ENCODE data around the gene NOL4L.
"Not testable (repeated sequence)": the region's sequence is repeated elsewhere in the genome, so short reads cannot be mapped to it uniquely, and the experiment has no call there.

The NOL4L gene

GRCh38 chr20:32468313-32468640 lies 116.9 kb downstream of the NOL4L start:
- DNase-seq, result no peak

- no peak for DNase-seq
Measured at GRCh38 chr20:32467506-32468312, 117.4 kb downstream of the NOL4L start.

GRCh38 chr20:32466739-32467505 lies 118.2 kb downstream of the NOL4L start:
- DNase-seq, result no peak

GRCh38 chr20:32465901-32466675 lies 119.0 kb downstream of the NOL4L start:
- not testable (repeated sequence) for DNase-seq

- no peak for DNase-seq
Measured at GRCh38 chr20:32465092-32465900, 119.8 kb downstream of the NOL4L start.

- no peak for DNase-seq
Measured at GRCh38 chr20:32464401-32465091, 120.6 kb downstream of the NOL4L start.

GRCh38 chr20:32463642-32464400 lies 121.3 kb downstream of the NOL4L start:
- no peak for DNase-seq

- no peak for DNase-seq
Measured at GRCh38 chr20:32462900-32463641, 122.1 kb downstream of the NOL4L start.

GRCh38 chr20:32461836-32462600 lies 123.1 kb downstream of the NOL4L start:
- no peak for DNase-seq

- no peak for DNase-seq
Measured at GRCh38 chr20:32460683-32461320, 124.3 kb downstream of the NOL4L start.

- no peak for DNase-seq
Measured at GRCh38 chr20:32460231-32460630, 124.9 kb downstream of the NOL4L start.

- DNase-seq, result no peak
Measured at GRCh38 chr20:32458837-32459220, 126.3 kb downstream of the NOL4L start.

- no peak for DNase-seq
Measured at GRCh38 chr20:32458061-32458836, 126.9 kb downstream of the NOL4L start.

- no peak for DNase-seq
Measured at GRCh38 chr20:32457479-32457986, 127.6 kb downstream of the NOL4L start.

- peak in 1 of 2 experiments; percentile 24 for DNase-seq
Measured at GRCh38 chr20:32456869-32457478, 128.2 kb downstream of the NOL4L start.

- DNase-seq, result no peak
Measured at GRCh38 chr20:32455901-32456701, 129.0 kb downstream of the NOL4L start.
